ENCODE results near the gene XPO4.

Gene XPO4

DNA sequence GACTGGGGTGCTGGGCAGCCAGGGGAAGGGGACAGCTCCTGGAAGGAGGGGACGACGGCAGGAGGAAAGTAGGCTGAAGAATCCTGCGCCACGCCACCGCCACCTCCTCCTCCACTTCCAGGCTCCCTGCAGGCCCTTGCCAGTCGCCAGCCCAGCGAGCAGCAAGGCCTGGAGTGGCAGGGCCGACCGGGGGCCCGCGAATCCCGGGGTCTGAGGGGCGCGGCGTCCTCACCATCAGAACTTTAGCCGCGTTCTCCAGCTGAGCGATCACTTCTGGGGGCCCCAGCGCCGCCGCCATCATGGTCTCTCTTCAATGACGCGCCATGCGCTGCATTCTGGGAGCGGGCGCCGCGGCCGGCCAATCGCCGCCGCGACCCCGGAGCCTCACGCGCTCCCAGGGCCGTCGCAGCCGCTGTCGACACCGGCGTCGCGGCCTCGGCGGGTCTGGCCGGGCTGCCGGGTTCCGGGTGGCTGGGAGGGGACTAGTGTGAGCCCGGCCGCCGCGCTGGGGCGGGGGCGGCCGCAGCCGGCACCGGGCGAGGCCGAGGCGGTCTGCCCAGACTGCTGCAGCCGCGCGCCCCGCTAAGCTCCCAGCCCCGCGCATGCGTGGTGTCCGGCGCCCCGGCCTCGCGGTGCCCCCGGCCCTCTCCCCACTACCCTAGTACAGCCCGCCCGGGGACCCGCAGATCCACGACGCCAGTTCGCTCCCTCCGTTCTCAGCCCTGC lies at the start of gene XPO4:
Gene XPO4 (minus strand): TSS at position 309 of the 726 bp plus-strand sequence. CDS start 8 bp downstream, at position 301.
- TF ChIP-seq, protein P1, sequence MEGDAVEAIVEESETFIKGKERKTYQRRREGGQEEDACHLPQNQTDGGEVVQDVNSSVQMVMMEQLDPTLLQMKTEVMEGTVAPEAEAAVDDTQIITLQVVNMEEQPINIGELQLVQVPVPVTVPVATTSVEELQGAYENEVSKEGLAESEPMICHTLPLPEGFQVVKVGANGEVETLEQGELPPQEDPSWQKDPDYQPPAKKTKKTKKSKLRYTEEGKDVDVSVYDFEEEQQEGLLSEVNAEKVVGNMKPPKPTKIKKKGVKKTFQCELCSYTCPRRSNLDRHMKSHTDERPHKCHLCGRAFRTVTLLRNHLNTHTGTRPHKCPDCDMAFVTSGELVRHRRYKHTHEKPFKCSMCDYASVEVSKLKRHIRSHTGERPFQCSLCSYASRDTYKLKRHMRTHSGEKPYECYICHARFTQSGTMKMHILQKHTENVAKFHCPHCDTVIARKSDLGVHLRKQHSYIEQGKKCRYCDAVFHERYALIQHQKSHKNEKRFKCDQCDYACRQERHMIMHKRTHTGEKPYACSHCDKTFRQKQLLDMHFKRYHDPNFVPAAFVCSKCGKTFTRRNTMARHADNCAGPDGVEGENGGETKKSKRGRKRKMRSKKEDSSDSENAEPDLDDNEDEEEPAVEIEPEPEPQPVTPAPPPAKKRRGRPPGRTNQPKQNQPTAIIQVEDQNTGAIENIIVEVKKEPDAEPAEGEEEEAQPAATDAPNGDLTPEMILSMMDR (IDR thresholded peaks at IDR 0.05): no peak

DNA sequence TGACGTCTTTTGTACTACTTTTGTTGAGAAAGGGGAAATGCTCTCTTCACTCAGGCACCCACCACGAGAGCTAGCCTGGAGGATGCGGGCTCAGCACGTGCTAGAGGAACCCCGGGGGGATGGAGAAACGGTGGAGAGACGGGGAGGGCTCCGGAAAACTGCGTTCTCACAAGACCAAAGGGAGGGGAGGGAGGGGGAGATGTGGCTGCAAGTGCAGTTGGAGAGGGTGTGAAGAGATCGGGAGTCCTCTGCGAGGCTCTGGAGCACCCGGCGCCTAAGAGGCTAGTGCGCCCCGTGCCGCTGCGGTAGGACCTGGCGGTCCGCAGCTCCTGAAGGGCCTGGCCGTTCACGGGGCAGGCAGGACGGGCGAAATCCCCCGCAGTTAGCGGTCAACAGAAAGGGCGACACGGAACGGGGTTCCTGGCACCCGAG lies 43.4 kb upstream of the XPO4 start:
- TF ChIP-seq, protein P1 (IDR thresholded peaks at IDR 0.05): no peak

DNA sequence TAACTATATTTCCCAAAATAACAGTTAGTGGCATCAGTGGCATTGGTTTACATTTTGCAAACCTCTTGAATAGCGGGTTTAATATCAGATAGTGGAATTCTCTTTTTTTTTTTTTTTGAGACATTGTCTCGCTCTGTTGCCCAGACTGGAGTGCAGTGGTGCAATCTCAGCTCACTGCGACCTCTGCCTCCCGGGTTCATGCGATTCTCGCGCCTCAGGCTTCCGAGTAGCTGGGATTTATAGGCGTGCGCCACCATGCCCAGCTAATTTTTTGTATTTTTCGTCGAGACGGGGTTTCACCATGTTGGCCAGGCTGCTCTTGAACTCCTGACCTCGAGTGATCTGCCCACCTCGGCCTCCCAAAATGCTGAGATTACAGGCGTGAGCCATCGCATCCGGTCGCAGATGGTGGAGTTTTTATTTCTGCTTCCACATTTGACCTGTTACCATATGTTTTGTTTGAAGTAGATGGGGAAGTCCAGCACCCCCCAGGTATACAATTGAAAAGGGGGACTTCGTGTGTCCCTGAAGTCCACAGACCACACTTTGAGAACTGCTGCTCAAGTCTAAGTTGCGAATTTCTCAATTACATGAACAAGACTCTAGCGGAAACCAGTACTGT lies 40.5 kb upstream of the XPO4 start:
- TF ChIP-seq, protein P1 (IDR thresholded peaks at IDR 0.05): no peak

DNA sequence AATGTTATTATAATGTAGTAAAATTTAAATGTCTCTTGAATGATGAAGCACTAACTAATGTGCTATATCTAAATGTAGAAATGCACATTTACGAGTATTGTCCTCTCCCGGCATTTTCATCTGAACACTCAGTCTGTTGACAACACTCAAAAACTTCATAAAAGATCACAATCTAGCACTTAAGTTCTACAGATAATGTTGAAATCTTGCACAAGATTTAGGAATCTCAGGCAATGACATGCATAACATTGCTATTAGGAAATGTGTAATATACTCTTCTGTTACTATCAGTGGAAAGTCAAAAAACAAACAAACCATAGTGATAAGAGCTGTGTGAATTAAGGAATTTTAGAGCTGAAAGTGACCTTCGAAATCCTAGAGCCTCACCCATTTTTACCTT lies 37.5 kb upstream of the XPO4 start:
- TF ChIP-seq, protein P1 (IDR thresholded peaks at IDR 0.05): no peak

DNA sequence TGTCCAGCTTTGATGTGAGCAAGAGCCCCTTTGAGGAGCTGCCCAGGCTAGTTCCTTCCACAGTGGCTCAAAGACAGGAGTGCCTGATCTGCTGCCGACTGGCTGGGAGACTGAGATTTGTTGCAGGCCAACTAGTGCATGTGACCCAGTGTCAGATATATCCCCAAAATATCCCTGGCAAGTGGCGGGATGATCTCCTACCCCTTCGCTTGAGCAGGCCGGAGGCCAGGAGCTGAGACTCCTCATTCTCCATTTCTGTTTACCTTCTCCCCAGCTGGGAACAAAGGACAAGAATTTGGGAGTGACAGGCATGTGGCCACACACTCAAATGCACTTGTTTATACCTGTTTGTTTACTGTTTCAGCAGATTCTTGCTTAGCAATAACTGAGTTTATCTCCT lies 37.1 kb upstream of the XPO4 start:
- TF ChIP-seq, protein P1 (IDR thresholded peaks at IDR 0.05): no peak

DNA sequence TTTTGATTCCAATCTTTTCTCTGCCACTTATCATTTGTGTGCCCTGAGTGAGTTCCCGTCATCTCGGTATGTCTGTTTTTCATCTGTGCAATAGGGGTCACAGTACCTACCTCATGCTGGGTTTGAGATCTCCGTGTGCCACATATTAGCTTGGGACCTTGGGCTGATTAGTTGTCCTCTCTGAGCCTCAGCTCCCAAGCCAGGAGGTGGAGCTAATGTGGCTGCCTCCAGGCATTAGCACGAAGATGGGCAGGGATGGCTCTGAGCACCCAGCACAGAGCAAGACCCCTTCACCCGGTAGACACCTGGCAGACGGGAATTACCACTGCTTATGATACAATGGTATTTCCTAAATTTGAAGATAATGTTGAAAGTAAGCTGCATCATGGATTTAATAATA lies 35.8 kb upstream of the XPO4 start:
- TF ChIP-seq, protein P1 (IDR thresholded peaks at IDR 0.05): no peak

DNA sequence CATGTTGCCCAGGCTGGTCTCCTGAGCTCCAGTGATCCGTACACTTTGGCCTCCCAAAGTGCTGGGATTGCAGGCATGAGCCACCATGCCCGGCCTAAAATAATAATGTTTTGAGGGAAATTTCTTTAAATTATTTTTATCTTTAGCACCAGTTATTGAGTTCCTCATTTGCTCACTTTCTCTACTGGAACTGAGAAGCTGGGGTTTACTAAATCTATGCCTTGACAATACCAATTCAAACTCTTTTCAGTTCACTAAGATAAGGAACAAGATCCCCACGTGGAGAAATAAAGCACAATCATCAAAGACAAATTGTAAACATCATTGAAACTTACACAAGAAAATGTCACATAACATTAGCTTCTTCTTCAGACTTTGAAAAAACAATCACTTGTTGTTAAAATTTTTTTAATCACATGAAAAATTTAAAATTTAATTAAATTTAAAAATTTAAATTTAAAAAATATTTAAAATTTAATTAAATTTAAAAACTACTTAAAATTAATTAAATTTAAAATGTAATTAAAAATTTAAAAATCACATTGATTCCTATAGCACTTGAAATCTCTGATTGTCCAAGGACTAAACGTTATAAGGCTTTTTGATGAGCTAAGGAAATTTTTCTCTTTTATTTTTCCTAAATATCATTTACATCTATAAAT lies 25.2 kb upstream of the XPO4 start:
- TF ChIP-seq, protein P1 (IDR thresholded peaks at IDR 0.05): no peak
